Astrocyte of the spinal cord (primary cell): Measurements from ENCODE around the gene TRPM3.

Experiments
- DNase-seq: peaks from one replicate; pipeline ENCODE4 v3.0.0; 2011; ENCODE audit warnings: low read depth, low spot score
- H3K4me3 ChIP-seq: 2 replicates; pipeline ENCODE4 v1.5.1; 2011; ENCODE audit warnings: low read depth, mild to moderate bottlenecking, low read length, moderate library complexity
- CTCF ChIP-seq: IDR thresholded peaks from 2 replicates; pipeline ENCODE4 v1.5.1; 2012; ENCODE audit warnings: low read depth, mild to moderate bottlenecking, low read length, inconsistent platforms
- in situ Hi-C: cut with HindIII; loops from 2 replicates; pipeline ENCODE4 v1.10.0; 2017; ENCODE audit warnings: low sequenced_read_pairs

Gene TRPM3

GRCh38 chr9:70805949-70806348 is 315.5 kb downstream of the TRPM3 start:
- TF ChIP-seq CTCF, result no peak
- H3K4me3 ChIP-seq, result no peak overlapping the region
- in situ Hi-C loops, result no loop called here
- no peak for DNase-seq

- no peak overlapping the region for H3K4me3 ChIP-seq
- no peak for TF ChIP-seq CTCF
- no peak for DNase-seq
- in situ Hi-C loops, result no loop called here
Measured at GRCh38 chr9:70802758-70803436, 318.5 kb downstream of the TRPM3 start.

- no peak for TF ChIP-seq CTCF
- in situ Hi-C loops, result no loop called here
- DNase-seq, result peak; percentile 56
- no peak overlapping the region for H3K4me3 ChIP-seq
Measured at GRCh38 chr9:70802206-70802605, 319.2 kb downstream of the TRPM3 start.

GRCh38 chr9:70801181-70801829 is 320.1 kb downstream of the TRPM3 start:
- no peak for DNase-seq
- no peak for TF ChIP-seq CTCF
- H3K4me3 ChIP-seq, result no peak overlapping the region
- in situ Hi-C loops, result no loop called here

- no peak for TF ChIP-seq CTCF
Measured at GRCh38 chr9:70798018-70798417, 323.4 kb downstream of the TRPM3 start.

GRCh38 chr9:70795841-70796240 is 325.6 kb downstream of the TRPM3 start:
- in situ Hi-C loops, result no loop called here
- no peak for DNase-seq
- TF ChIP-seq CTCF, result no peak
- H3K4me3 ChIP-seq, result no peak overlapping the region

More at GRCh38 chr9:70798018-70798417, 323.4 kb downstream of the TRPM3 start:
- in situ Hi-C loops, result no loop called here
- DNase-seq, result no peak
- no peak overlapping the region for H3K4me3 ChIP-seq
